ENCODE data around the gene PLBD2. TPM values are rescaled to one million over a fixed set of nuclear protein-coding genes. Genes with fewer than 3 reads are reported as not detected.

PLBD2 gene
- total RNA-seq, 3 donors from 2014 or later = 15.4 to 59.8 (median 26.9) TPM

GRCh38 chr12:113333877-113334785 is 24.3 kb upstream of the PLBD2 start:
- peak overlapping the region; percentile 75 to 86 (median 79) for H3K4me3 ChIP-seq
- H3K4me1 ChIP-seq = peaks cover 0 to 6% of the 10 kb centered on the region in 2 donors
- no peaks in the 10 kb centered on the region for H3K36me3 ChIP-seq
- H3K27ac ChIP-seq = peak overlapping the region; percentile 81 to 86
- TF ChIP-seq POLR2AphosphoS5 (IDR thresholded peaks at IDR 0.05) (no peak), CTCF (IDR thresholded peaks at IDR 0.05) (no peak), POLR2A (IDR thresholded peaks at IDR 0.05) (no peak)
- H3K9me3 ChIP-seq = no peaks in the 10 kb centered on the region
- no peak for DNase-seq (ENCODE audit: low spot score in 2 of 2)
- intact Hi-C loops (cut with DNase I; ENCODE audit: low total_unique reads) = no loop called here
- no peaks in the 10 kb centered on the region for H3K27me3 ChIP-seq

- Histone ChIP-seq H3K9me3 (no peaks in the 10 kb centered on the region), H3K36me3 (no peaks in the 10 kb centered on the region), H3K4me1 (peaks cover 0 to 6% of the 10 kb centered on the region in 2 donors), H3K27me3 (no peaks in the 10 kb centered on the region), H3K27ac (peak within 1 kb of the TSS; percentile 81 to 86), H3K4me3 (peak within 1 kb of the TSS; percentile 75 to 86 (median 79))
- peak; percentile 80 to 89 for DNase-seq (ENCODE audit: low spot score in 2 of 2)
- TF ChIP-seq POLR2AphosphoS5 (IDR thresholded peaks at IDR 0.05) (peak; percentile 73 to 85 (median 77)), CTCF (IDR thresholded peaks at IDR 0.05) (no peak), POLR2A (IDR thresholded peaks at IDR 0.05) (peak; percentile 81)
- intact Hi-C loops (cut with DNase I; ENCODE audit: low total_unique reads) = no loop called here
Observed at GRCh38 chr12:113334786-113335539, 23.4 kb upstream of the PLBD2 start, which contains the start of gene SLC8B1. SLC8B1 (minus strand) TSS chr12:113335109; CDS start chr12:113332878, 2,231 bp downstream.

- H3K4me3 ChIP-seq = no peak overlapping the region
- intact Hi-C loops (cut with DNase I; ENCODE audit: low total_unique reads) = no loop called here
- H3K36me3 ChIP-seq = no peaks in the 10 kb centered on the region
- H3K9me3 ChIP-seq = no peaks in the 10 kb centered on the region
- no peak overlapping the region for H3K27ac ChIP-seq
- TF ChIP-seq CTCF (IDR thresholded peaks at IDR 0.05) (no peak), POLR2AphosphoS5 (IDR thresholded peaks at IDR 0.05) (no peak), POLR2A (IDR thresholded peaks at IDR 0.05) (no peak)
- no peaks in the 10 kb centered on the region for H3K27me3 ChIP-seq
- no peak for DNase-seq (ENCODE audit: low spot score in 2 of 2)
- no peaks in the 10 kb centered on the region for H3K4me1 ChIP-seq
Observed at GRCh38 chr12:113339540-113339939, 18.8 kb upstream of the PLBD2 start.

GRCh38 chr12:113340061-113340460 is 18.3 kb upstream of the PLBD2 start:
- H3K9me3 ChIP-seq = no peaks in the 10 kb centered on the region
- H3K27ac ChIP-seq = no peak overlapping the region
- H3K4me1 ChIP-seq = no peaks in the 10 kb centered on the region
- intact Hi-C loops (cut with DNase I; ENCODE audit: low total_unique reads) = no loop called here
- H3K36me3 ChIP-seq = no peaks in the 10 kb centered on the region
- H3K27me3 ChIP-seq = no peaks in the 10 kb centered on the region
- H3K4me3 ChIP-seq = no peak overlapping the region
- DNase-seq (ENCODE audit: low spot score in 2 of 2) = no peak
- TF ChIP-seq POLR2AphosphoS5 (IDR thresholded peaks at IDR 0.05) (no peak), POLR2A (IDR thresholded peaks at IDR 0.05) (no peak), CTCF (IDR thresholded peaks at IDR 0.05) (no peak)

Measured in breast epithelium (tissue), 4 donors.